T-helper 17 cell (primary cell): ENCODE data around the gene BAZ1B. TPM values are rescaled to one million over a fixed set of nuclear protein-coding genes. Genes with fewer than 3 reads are reported as not detected.
"Not testable (repeated sequence)": the region's sequence is repeated elsewhere in the genome, so short reads cannot be mapped to it uniquely, and the experiment has no call there.

Experiments
- ATAC-seq: fragments of 150-1000 bp; cut with Tn5 transposase; 2 replicates; pipeline ENCODE4 v1.10.0; 2021; ENCODE audit warnings: mild to moderate bottlenecking, moderate library complexity
- DNase-seq, 3 donors: peaks; one replicate each; pipeline versions ENCODE4 v3.0.0 to v3.0.0-alpha.2; 2020 to 2021
- H3K9me3 ChIP-seq: one replicate; pipeline ENCODE4 v1.7.0; 2013; ENCODE audit warnings: low read length, mild to moderate bottlenecking; ENCODE audit not compliant: control insufficient read depth, poor library complexity, severe bottlenecking
- H3K27ac Mint-ChIP-seq: one replicate; pipeline ENCODE4 v1.8.0; 2022; ENCODE audit warnings: mild to moderate bottlenecking, moderate library complexity, mixed read lengths
- H3K27me3 Mint-ChIP-seq: one replicate; pipeline ENCODE4 v1.8.0; 2022; ENCODE audit warnings: mixed read lengths
- H3K36me3 Mint-ChIP-seq: one replicate; pipeline ENCODE4 v1.8.0; 2022; ENCODE audit warnings: low read depth, mixed read lengths
- H3K4me1 Mint-ChIP-seq: one replicate; pipeline ENCODE4 v1.8.0; 2022; ENCODE audit warnings: mild to moderate bottlenecking, mixed read lengths
- H3K4me3 Mint-ChIP-seq: one replicate; pipeline ENCODE4 v1.8.0; 2022; ENCODE audit warnings: mild to moderate bottlenecking, moderate library complexity, mixed read lengths
- total RNA-seq, 4 donors: library from RNA in 2 of 4; stranded (reverse) in 2 of 4; gene quantifications; one replicate each; pipeline ENCODE4 v1.2.3 and lab custom pipeline; 2022 to 2026

BAZ1B gene
- total RNA-seq, 2 donors from 2014 or later, result 51.2 to 52.6 TPM

DNA sequence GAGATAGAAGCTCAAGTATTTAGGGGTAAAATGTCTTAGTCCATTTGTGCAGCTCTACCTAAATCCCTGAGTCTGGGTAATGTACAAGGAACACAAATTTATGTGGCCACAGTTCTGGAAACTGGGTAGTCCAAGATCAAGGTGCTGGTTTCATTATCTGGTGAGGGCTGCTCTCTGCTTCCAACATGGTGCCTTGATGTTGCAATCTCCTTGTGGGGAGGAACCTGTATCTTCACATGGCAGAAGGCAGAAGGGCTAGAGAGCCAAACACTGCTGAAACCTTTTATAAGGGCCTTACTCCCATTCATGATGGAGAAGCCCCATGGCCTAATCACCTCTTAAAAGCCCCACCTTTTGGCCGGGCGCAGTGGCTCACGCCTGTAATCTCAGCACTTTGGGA lies 8.7 kb upstream of the BAZ1B start:
- H3K4me3 Mint-ChIP-seq, result no peak overlapping the region
- ATAC-seq, result no peak
- H3K27me3 Mint-ChIP-seq, result no peaks in the 10 kb centered on the region
- no peaks in the 10 kb centered on the region for H3K36me3 Mint-ChIP-seq
- H3K9me3 ChIP-seq, result no peaks in the 10 kb centered on the region
- no peak overlapping the region for H3K27ac Mint-ChIP-seq
- H3K4me1 Mint-ChIP-seq, result peaks cover 15% of the 10 kb centered on the region
- no peak for DNase-seq

DNA sequence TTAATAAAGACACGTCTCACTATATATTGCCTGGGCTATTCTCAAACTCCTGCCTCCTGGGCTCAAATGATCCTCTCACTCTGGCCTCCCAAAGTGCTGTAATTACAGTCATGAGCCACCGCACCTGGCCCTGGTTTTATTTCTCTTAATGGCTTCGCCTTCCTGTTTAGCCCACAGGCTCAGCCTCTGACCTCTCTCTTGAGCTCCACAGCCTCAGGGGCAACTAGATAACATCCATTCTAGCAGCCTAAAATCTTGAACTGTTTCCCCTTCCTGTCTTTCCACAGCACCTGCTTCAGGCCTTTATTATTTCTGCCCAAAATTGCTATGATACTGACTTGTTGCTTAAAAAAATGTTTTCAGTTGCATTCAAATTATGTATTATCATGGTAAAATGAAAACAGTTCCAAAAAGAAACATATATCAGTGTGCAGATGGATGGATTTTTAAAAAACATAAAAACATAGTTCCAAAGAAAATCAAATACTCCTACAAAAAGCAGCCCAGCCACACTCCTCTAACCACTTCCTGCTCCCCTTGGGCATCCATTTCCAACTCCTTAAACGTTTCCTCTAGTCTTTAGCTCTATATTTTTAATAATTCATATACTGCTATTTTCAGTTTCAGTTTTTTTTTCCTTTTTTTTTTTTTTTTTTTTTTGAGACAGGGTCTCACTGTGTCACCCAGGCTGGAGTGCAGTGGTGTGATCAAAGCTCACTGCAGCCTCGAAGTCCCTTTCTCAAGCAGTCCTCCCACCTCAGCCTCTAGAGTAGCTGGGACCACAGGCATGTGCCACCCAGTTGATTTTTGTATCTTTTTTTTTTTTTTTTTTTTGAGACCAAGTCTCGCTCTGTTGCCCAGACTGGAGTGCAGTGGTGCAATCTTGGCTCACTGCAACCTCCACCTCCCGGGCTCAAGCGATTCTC lies 5.1 kb upstream of the BAZ1B start:
- Mint-ChIP-seq H3K4me1 (peaks cover 27% of the 10 kb centered on the region), H3K27me3 (no peaks in the 10 kb centered on the region), H3K36me3 (peaks cover 2% of the 10 kb centered on the region), H3K4me3 (peak overlapping the region; percentile 78), H3K27ac (peak overlapping the region; percentile 75)
- H3K9me3 ChIP-seq, result no peaks in the 10 kb centered on the region
- ATAC-seq (no peak), DNase-seq (no peak)

DNA sequence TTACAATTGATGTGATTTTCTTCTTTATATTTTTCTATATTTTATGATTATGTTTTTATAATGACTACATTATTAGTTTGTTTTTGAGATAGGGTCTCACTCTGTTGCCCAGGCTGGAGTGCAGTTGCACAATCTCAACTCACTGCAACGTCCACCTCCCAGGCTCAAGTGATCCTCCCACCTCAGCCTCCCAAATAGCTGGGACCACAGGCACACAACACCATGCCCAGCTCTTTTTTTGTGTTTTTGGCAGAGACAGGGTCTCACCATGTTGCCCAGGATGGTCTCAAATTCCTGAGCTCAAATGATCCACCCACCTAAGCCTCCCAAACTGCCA lies 4.0 kb upstream of the BAZ1B start:
- not testable (repeated sequence) for DNase-seq, H3K27me3 Mint-ChIP-seq, H3K27ac Mint-ChIP-seq, ATAC-seq, H3K36me3 Mint-ChIP-seq, H3K9me3 ChIP-seq
- peaks cover 30% of the 10 kb centered on the region for H3K4me1 Mint-ChIP-seq
- peak overlapping the region; percentile 75 for H3K4me3 Mint-ChIP-seq

DNA sequence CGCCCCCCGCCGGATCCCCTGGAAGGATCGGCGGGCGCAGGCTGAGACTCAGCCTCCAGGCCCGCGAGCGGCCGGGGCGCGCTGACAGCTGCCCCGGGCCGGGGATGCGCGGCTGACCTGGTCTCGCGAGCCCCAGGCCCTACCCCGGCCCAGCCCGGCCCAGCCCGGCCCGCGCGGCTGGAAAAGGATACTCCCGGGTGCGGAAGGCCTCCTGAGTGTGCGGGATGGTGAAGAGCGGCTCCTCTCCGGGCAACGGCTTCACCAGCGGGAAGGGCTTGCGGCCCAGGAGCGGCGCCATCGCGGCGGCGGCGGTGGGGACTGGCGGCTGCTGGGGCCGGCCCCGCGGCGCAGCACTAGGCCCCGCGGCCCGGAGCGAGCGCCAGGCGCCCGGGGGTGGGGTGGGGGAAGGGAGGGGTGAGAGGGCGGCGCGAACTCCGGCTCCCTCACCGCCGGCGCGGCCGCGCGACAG lies 423 bp downstream of the BAZ1B start:
- peaks cover 4% of the 10 kb centered on the region for H3K36me3 Mint-ChIP-seq
- H3K27ac Mint-ChIP-seq, result peak overlapping the region; percentile 95
- peak overlapping the region; percentile 94 for H3K4me3 Mint-ChIP-seq
- H3K9me3 ChIP-seq, result no peaks in the 10 kb centered on the region
- H3K27me3 Mint-ChIP-seq, result no peaks in the 10 kb centered on the region
- ATAC-seq (peak; percentile 41), DNase-seq (peak in 1 of 3 donors; percentile 25)
- peaks cover 51% of the 10 kb centered on the region for H3K4me1 Mint-ChIP-seq

DNA sequence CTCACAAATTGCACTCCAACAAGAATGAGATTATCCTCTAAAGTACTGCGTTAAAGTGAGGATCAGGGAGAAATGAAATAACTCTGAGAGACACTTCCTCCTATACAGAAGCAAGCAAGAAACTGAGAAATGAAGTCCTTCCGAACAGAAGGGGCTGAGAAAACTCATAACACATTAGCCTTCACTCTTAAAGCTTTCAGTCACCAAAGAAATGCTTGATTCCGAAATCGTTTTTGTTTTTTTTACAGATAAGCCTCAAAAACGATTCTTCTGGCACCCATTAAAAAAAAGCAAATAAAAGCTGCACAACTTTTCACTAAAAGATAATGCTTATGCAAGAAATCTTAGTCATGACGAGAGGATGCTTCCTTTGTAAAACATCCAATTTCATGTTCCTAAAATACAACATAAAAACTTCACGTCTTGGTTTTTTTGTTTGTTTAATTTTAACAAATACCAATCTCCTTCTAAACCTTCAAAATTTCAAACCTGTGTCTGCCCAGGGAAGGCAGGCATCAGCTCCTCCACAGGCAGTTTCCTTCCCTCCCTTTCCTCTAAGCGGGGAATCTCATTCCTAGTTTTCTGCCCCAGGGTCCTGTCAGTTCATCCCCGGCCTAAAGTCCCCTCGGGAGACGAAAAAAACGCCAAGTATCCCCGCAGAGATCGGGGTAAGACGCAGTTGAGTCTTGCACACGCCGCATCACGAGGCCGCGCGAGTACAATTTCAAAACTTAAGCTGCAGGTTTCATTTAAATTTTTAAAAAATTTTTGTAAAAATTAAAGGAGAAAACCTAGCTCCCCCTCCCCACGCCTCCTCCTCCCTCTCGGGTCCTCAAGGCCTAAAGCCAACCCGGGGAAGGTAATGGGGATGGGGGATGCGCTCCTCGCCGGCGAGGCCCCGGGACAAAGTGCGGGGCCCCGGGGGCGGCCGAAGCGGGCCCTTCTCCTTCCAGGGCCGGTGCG lies 1.1 kb downstream of the BAZ1B start:
- H3K9me3 ChIP-seq, result no peaks in the 10 kb centered on the region
- Mint-ChIP-seq H3K4me1 (peaks cover 51% of the 10 kb centered on the region), H3K27ac (peak overlapping the region; percentile 94), H3K4me3 (peak overlapping the region; percentile 89), H3K36me3 (peaks cover 4% of the 10 kb centered on the region), H3K27me3 (no peaks in the 10 kb centered on the region)
- no peak for ATAC-seq
- no peak for DNase-seq

DNA sequence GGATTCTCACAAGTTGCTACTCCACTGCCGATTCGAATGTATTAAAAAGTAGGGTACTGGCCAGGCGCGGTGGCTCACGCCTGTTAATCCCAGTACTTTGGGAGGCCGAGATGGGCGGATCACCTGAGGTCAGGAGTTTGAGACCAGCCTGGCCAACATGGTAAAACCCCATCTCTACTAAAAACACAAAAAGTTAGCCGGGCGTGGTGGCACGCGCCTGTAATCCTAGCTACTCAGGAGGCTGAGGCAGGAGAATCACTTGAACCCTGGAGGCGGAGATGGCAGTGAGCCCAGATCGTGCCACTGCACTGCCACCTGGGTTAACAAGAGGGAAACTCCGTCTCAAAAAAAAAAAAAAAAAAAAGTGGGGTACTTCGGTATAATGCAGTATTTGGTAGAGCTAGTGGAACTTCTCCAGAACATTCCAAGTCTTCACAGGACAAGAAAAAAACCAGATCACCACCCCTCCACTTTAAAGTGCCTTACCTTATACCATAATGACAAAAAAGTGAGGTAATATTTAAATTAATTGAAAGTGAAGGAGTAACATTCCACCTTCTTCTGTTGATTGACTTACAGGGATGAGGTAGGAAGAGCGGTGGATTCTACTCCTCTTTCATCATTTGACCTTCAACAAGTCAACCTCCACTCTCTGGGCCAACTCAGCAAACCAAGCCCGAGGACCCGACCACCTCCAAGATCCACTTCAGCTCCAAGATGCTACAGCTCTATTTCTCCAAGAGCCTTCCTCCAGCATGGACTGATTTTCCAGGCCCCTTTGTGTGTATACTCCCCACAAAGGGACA lies 2.0 kb downstream of the BAZ1B start:
- H3K9me3 ChIP-seq, result no peaks in the 10 kb centered on the region
- Mint-ChIP-seq H3K27ac (peak overlapping the region; percentile 94), H3K36me3 (peaks cover 4% of the 10 kb centered on the region), H3K4me3 (peak overlapping the region; percentile 89), H3K27me3 (no peaks in the 10 kb centered on the region), H3K4me1 (peaks cover 47% of the 10 kb centered on the region)
- DNase-seq, result peak in 1 of 3 donors; percentile 12
- no peak for ATAC-seq

DNA sequence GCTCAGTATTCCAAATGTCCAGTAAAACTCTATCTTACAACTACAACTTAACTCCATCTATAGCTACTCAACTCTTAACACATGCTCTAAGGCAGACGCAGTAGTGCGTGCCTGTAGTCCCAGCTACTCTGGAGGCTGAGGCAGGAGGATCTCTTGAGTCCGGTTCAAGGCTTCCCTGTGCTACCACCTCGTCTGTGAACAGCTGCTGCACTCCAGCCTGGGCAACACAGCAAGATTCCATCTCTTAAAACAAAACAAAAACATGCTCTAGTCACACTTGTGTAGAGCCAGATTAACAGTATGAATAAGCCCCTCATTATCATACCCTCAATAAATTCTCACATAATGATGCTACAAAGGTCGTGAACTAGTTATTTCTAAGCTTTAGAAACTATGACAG lies 3.6 kb downstream of the BAZ1B start:
- Mint-ChIP-seq H3K4me1 (peaks cover 46% of the 10 kb centered on the region), H3K27ac (peak overlapping the region; percentile 94), H3K4me3 (peak overlapping the region; percentile 75), H3K36me3 (peaks cover 4% of the 10 kb centered on the region), H3K27me3 (no peaks in the 10 kb centered on the region)
- H3K9me3 ChIP-seq, result no peaks in the 10 kb centered on the region
- DNase-seq, result no peak
- no peak for ATAC-seq

DNA sequence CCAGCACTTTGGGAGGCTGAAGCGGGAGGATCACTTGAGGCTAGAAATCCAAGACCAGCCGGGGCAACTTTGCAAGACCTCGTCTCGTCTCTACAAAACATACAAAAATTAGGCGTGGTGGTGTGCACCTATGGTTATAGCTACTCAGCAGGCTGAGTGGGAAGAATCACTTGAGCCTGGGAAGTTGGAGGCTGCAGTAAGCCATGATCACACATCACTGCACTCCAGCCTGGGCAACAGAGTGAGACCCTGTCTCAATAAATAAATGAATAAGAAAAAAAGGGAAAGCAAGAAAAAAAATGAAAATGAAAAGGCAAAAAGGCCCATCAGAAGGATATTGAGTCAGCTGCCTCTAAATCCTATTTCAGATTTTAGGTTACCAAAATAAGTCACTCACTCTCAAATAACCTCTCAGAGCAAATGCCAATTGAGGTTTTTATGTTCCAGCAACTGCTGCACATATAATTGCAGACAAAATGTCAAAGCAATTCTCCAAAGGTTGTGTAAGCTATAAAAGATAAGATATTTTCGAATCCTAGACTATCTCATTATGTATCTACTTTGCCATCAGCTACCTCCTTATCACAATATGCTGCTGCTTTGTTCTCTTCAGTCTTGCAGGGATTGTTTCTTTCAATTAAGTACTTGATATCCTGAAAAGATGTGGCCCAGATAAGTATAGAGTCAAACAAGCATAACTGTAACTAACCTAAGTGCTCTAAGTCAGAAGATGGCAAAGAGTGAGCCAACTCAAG lies 4.7 kb downstream of the BAZ1B start:
- DNase-seq (no peak), ATAC-seq (no peak)
- peaks cover 46% of the 10 kb centered on the region for H3K4me1 Mint-ChIP-seq
- peak overlapping the region; percentile 94 for H3K27ac Mint-ChIP-seq
- H3K4me3 Mint-ChIP-seq, result peak overlapping the region; percentile 39
- no peaks in the 10 kb centered on the region for H3K27me3 Mint-ChIP-seq
- no peaks in the 10 kb centered on the region for H3K9me3 ChIP-seq
- peaks cover 4% of the 10 kb centered on the region for H3K36me3 Mint-ChIP-seq

DNA sequence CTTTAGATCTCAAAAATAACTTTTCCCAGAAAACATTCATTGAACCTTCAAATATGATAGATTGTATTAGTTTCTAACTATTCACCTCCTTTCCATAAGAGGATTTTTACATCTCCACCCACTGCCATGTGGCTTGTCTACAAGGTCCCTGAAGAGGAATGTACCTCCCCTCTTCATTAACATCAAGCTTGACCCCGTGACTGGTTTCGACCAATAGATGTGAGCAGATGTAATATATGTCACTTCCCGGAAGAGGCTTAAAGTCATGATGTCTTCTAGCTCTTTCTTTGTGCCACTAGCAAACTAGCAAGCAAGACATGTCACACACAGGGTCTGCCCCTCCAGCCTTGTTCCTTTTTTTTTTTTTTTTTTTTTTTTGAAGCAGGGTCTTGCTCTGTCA lies 6.9 kb downstream of the BAZ1B start:
- Mint-ChIP-seq H3K4me1 (peaks cover 33% of the 10 kb centered on the region), H3K4me3 (no peak overlapping the region), H3K27ac (no peak overlapping the region), H3K36me3 (no peaks in the 10 kb centered on the region), H3K27me3 (no peaks in the 10 kb centered on the region)
- ATAC-seq (peak; percentile 42), DNase-seq (no peak)
- H3K9me3 ChIP-seq, result no peaks in the 10 kb centered on the region

DNA sequence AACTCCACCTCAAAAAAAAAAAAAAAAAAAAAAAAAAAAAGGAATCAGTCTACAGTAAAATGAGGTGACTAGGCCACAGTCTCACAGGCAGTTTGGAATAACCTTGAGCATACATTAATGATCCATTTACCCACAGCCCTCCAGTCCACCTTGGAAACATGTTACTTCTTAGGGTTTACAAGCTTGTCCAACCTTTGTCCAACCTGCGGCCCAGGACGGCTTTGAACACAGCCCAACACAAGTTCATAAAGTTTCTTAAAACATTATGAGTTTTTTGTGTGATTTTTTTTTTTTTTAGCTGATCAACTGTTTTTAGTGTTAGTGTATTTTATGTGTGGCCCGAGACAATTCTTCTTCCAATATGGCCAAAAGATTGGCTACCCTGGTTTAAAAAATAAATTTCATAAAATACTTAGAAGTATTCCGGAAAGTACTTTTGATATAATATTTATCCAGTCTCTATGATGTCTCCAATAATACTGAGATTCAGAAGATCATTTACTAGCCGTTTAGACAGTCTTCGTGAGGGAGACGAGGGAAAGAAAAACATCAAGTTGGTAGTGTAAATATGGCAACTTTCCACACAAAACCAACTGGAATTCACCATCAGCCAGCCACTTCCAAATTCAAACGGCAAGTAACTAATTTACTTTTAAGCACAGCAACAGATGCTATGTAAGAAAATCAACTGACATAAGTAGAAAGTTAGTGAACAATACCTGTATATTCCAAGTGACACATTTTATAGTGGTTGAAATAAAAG lies 9.9 kb downstream of the BAZ1B start:
- Mint-ChIP-seq H3K4me3 (no peak overlapping the region), H3K27me3 (no peaks in the 10 kb centered on the region), H3K36me3 (no peaks in the 10 kb centered on the region), H3K27ac (no peak overlapping the region), H3K4me1 (peaks cover 14% of the 10 kb centered on the region)
- H3K9me3 ChIP-seq, result no peaks in the 10 kb centered on the region
- no peak for ATAC-seq
- DNase-seq, result no peak

DNA sequence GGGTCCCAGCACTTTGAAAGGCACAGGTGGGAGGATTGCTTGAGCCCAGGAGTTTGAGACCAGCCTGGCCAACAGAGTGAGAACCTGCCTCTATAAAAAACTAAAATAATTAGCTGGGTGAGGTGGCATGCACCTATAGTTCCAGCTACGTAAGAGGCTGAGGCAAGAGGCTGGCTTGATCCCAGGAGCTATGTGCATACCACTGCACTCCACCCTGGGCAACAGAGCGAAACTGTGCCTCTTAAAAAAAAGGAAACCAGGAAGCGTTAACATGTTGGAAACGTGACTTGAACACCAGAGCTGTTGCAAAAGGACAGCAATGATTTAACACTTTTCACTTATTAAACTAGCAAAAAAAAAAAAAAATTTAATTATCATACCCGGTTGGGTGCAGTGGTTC lies 12.6 kb downstream of the BAZ1B start:
- ATAC-seq (no peak), DNase-seq (no peak)
- Mint-ChIP-seq H3K27ac (no peak overlapping the region), H3K27me3 (no peaks in the 10 kb centered on the region), H3K4me1 (peaks cover 12% of the 10 kb centered on the region), H3K4me3 (no peak overlapping the region), H3K36me3 (no peaks in the 10 kb centered on the region)
- no peaks in the 10 kb centered on the region for H3K9me3 ChIP-seq
